Transverse colon (tissue), 4 donors: ENCODE results near the gene HERC4. TPM values are rescaled to one million over a fixed set of nuclear protein-coding genes. Genes with fewer than 3 reads are reported as not detected.
"Not testable (repeated sequence)": the region's sequence is repeated elsewhere in the genome, so short reads cannot be mapped to it uniquely, and the experiment has no call there.

Experiments used
- DNase-seq: peaks from one replicate; pipeline ENCODE4 v3.0.0-alpha.2; 2019
- H3K27ac ChIP-seq, 4 donors: fragments of 200-600 bp; sonication (generic); 2 replicates each; pipeline ENCODE4 v1.5.1; 2016 to 2018; ENCODE audit warnings: inconsistent platforms in 4 of 4
- H3K27me3 ChIP-seq: fragments of 200-600 bp; sonication (generic); 2 replicates; pipeline ENCODE4 v1.5.1; 2017; ENCODE audit warnings: inconsistent platforms
- H3K36me3 ChIP-seq, 4 donors: fragments of 200-600 bp; sonication (generic); 2 replicates each; pipeline ENCODE4 v1.5.1; 2017 to 2019; ENCODE audit warnings: inconsistent platforms in 4 of 4
- H3K4me1 ChIP-seq, 4 donors: fragments of 200-600 bp; sonication (generic); 2 replicates each; pipeline ENCODE4 v1.5.1; 2017 to 2020; ENCODE audit warnings: inconsistent platforms in 4 of 4
- H3K4me3 ChIP-seq, 4 donors: fragments of 200-600 bp; sonication (generic); 1 replicate in 1 of 4; 2 replicates in 3 of 4; pipeline versions ENCODE4 v1.5.1 to v1.6.1; 2017 to 2019; ENCODE audit warnings: inconsistent platforms in 4 of 4
- H3K9me3 ChIP-seq, 2 donors: fragments of 200-600 bp; sonication (generic); 2 replicates each; pipeline ENCODE4 v1.5.1; 2017 to 2019; ENCODE audit warnings: inconsistent platforms in 2 of 2
- EP300 ChIP-seq: sonication (generic); formaldehyde crosslinking; IDR thresholded peaks from one replicate; pipeline ENCODE4 v1.6.1; 2017; ENCODE audit warnings: antibody characterized with exemption, low read depth
- POLR2A ChIP-seq: fragments of 450-650 bp; IDR thresholded peaks from one replicate; pipeline ENCODE4 v1.6.1; 2016; ENCODE audit warnings: antibody characterized with exemption, mild to moderate bottlenecking, moderate library complexity
- POLR2AphosphoS5 ChIP-seq, 3 donors: sonication (generic); formaldehyde crosslinking; IDR thresholded peaks; one replicate each; pipeline ENCODE4 v1.6.1; 2016; ENCODE audit warnings: antibody characterized with exemption in 3 of 3
- WGBS, 2 donors: methylation state at CpG; one replicate each; pipeline ENCODE4 v1.1.5; 2018; ENCODE audit warnings: low coverage in 1 of 2; 5-methylcytosine and 5-hydroxymethylcytosine counted together
- in situ Hi-C, 4 donors: fragments of 200-750 bp; cut with MboI; loops; one replicate each; pipeline versions ENCODE4 v1.15.0 to v1.15.1; 2017; ENCODE audit warnings: low sequenced_read_pairs in 3 of 4, low pct_ligation_motif_present in 1 of 4, low pct_unique_long_range_greater_than_20kb in 1 of 4
- intact Hi-C: fragments of 100-400 bp; cut with DNase I; formaldehyde crosslinking; loops from one replicate; pipeline ENCODE4 v1.15.1; 2023; ENCODE audit warnings: low total_unique reads
- total RNA-seq, 4 donors: library from RNA; depleted of rRNA; stranded (reverse); fragments of >200 nt; gene quantifications; one replicate each; pipeline ENCODE4 v1.1.0, GENCODE V29; 2016
- TF ChIP-seq, protein P1 (sequence below), 5 experiments: fragments of 200-600 bp in 3 of 5; fragments of 450-650 bp in 2 of 5; sonication (generic) in 3 of 5; IDR thresholded peaks; 1 replicate in 2 of 5; 2 replicates in 3 of 5; pipeline ENCODE4 v1.5.1; 2016 to 2017; ENCODE audit warnings: antibody characterized with exemption in 5 of 5, inconsistent platforms in 3 of 5, mild to moderate bottlenecking in 2 of 5, moderate library complexity in 1 of 5

The HERC4 gene
- total RNA-seq, 4 donors from 2014 or later: 32.0 to 154 (median 105) TPM

DNA sequence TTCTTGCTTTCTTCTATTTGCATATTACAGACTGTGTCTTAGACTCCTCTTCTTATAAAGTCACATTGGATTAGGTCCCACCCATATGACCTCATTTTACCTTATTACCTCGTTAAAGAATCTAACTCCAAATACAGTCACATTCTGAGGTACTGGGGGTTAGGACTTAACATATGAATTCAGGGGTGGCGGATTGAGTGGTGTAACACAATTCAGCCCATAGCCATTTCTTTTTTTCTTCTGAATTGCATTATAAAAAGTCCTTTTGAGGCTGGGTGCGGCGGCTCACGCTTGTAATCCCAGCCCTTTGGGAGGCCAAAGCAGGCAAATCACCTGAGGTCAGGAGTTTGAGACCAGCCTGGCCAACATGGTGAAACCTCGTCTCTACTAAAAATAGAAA is 6.8 kb upstream of the HERC4 start:
- no peak overlapping the region for H3K4me3 ChIP-seq
- H3K4me1 ChIP-seq: no peaks in the 10 kb centered on the region
- H3K27me3 ChIP-seq: no peaks in the 10 kb centered on the region
- TF ChIP-seq POLR2AphosphoS5 (IDR thresholded peaks at IDR 0.05) (no peak), POLR2A (no peak), EP300 (no peak)
- TF ChIP-seq, protein P1, sequence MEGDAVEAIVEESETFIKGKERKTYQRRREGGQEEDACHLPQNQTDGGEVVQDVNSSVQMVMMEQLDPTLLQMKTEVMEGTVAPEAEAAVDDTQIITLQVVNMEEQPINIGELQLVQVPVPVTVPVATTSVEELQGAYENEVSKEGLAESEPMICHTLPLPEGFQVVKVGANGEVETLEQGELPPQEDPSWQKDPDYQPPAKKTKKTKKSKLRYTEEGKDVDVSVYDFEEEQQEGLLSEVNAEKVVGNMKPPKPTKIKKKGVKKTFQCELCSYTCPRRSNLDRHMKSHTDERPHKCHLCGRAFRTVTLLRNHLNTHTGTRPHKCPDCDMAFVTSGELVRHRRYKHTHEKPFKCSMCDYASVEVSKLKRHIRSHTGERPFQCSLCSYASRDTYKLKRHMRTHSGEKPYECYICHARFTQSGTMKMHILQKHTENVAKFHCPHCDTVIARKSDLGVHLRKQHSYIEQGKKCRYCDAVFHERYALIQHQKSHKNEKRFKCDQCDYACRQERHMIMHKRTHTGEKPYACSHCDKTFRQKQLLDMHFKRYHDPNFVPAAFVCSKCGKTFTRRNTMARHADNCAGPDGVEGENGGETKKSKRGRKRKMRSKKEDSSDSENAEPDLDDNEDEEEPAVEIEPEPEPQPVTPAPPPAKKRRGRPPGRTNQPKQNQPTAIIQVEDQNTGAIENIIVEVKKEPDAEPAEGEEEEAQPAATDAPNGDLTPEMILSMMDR (IDR thresholded peaks at IDR 0.05): no peak
- DNase-seq: no peak
- intact Hi-C loops: no loop called here
- no peak overlapping the region for H3K27ac ChIP-seq
- no peaks in the 10 kb centered on the region for H3K36me3 ChIP-seq
- in situ Hi-C loops: no loop called here
- no peaks in the 10 kb centered on the region for H3K9me3 ChIP-seq
- WGBS, 2 donors: 64 to 84% methylated on average over 2 to 6 of the region's 6 CpGs

DNA sequence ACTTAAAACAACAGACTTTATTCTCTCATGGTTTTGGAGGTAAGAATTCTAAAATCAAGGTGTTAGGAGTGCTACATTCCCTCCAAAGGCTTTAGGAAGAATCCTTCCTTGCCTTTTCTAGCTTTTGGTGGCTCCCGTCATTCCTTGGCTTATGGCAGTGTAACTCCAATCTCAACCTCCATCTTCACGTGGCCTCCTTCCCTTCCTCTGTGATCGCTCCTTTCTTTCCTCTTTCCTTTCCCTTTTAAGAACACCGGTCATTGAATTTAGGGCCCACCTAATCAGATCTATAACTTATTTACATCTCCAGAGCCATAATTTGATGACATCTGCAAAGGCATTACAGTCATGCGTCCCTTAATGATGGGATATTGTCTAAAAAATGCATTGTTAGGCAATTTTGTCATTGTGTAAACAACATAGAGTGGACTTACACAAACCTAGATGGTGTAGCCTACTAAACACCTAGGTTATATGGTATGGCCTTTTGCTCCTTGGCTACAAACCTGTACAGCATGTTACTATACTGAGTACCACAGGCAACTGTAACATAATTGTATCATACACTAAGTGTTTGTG is 5.9 kb upstream of the HERC4 start:
- in situ Hi-C loops: no loop called here

DNA sequence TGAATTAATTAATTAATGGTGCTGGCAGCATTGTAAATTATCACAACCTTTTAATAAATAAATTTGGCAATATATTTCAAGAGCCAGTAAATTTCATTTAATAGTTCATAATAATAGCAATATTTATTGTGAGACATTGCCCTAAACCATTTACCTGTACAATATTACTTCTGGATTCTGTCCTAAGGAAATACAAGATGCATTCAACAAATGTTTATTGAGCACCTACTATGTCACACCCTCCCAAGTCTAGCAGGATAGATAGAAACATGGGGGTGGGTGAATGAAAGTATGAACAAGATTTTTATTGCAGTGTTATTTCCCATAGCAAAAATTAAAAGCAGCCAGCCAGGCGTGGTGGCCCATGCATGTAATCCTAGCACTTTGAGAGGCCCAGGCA is 4.4 kb upstream of the HERC4 start:
- Histone ChIP-seq H3K27ac (no peak overlapping the region), H3K4me1 (peaks cover 0 to 5% (median 4%) of the 10 kb centered on the region in 4 donors), H3K27me3 (no peaks in the 10 kb centered on the region), H3K9me3 (no peaks in the 10 kb centered on the region), H3K36me3 (no peaks in the 10 kb centered on the region), H3K4me3 (no peak overlapping the region)
- DNase-seq: no peak
- WGBS, 2 donors: 90 to 100% methylated on average over 1 of the region's 1 CpG
- intact Hi-C loops: no loop called here
- in situ Hi-C loops: no loop called here
- TF ChIP-seq POLR2AphosphoS5 (IDR thresholded peaks at IDR 0.05) (no peak), EP300 (no peak), POLR2A (no peak)
- TF ChIP-seq, protein P1 (IDR thresholded peaks at IDR 0.05): no peak

More for the DNA sequence above, 5.9 kb upstream of the HERC4 start:
- TF ChIP-seq EP300 (no peak), POLR2AphosphoS5 (IDR thresholded peaks at IDR 0.05) (no peak), POLR2A (no peak)
- TF ChIP-seq, protein P1 (IDR thresholded peaks at IDR 0.05): no peak
- Histone ChIP-seq H3K4me3 (no peak overlapping the region), H3K4me1 (no peaks in the 10 kb centered on the region), H3K27ac (no peak overlapping the region), H3K27me3 (no peaks in the 10 kb centered on the region), H3K9me3 (no peaks in the 10 kb centered on the region), H3K36me3 (no peaks in the 10 kb centered on the region)
- 74 to 75% methylated on average over 5 of the region's 5 CpGs for WGBS, 2 donors
- no peak for DNase-seq
- intact Hi-C loops: no loop called here

DNA sequence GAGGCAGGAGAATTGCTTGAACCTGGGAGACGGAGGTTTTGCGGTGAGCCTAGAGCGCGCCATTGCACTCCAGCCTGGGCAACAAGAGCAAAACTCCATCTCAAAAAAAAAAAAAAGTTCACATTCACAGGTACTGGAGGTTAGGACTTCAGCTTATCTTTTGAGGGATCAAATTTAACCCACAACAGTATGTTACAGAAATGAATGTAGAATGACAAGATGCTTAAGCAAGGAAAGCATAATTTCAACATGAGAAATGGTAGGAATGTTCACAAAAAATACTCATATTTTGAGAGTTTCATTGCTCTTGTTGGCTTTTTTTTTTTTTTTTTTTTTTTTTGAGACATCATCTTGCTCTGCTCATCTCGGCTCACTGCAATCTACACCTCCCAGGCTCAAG is 1.9 kb upstream of the HERC4 start:
- 96 to 100% methylated on average over 4 to 5 of the region's 5 CpGs for WGBS, 2 donors
- in situ Hi-C loops (no loop called here), intact Hi-C loops (no loop called here)
- DNase-seq: no peak
- no peaks in the 10 kb centered on the region for H3K9me3 ChIP-seq
- H3K4me1 ChIP-seq: peaks cover 11 to 25% (median 24%) of the 10 kb centered on the region in 4 donors
- no peaks in the 10 kb centered on the region for H3K27me3 ChIP-seq
- H3K27ac ChIP-seq: no peak overlapping the region
- TF ChIP-seq EP300: no peak
- TF ChIP-seq POLR2AphosphoS5 (IDR thresholded peaks at IDR 0.05): no peak
- TF ChIP-seq, protein P1 (IDR thresholded peaks at IDR 0.05): no peak
- no peak for TF ChIP-seq POLR2A
- H3K4me3 ChIP-seq: no peak overlapping the region
- no peaks in the 10 kb centered on the region for H3K36me3 ChIP-seq

DNA sequence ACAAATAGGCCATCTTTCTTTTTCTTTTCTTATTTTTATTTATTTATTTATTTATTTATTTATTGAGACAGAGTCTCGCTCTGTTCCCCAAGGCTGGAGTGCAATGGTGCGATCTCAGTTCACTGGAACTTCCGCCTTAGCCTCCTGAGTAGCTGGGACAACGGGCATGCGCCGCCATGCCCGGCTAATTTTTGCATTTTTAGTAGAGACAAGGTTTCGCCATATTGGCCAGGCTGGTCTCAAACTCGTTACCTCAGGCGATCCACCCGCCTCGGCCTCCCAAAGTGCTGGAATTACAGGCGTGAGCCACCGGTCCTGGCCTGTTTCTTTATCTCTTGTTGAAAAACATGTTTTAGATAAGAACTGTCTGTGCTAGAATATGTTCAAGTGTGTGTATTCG is 998 bp upstream of the HERC4 start:
- H3K27ac ChIP-seq, intact Hi-C loops, in situ Hi-C loops, H3K27me3 ChIP-seq, H3K9me3 ChIP-seq, DNase-seq, H3K36me3 ChIP-seq, H3K4me3 ChIP-seq: not testable (repeated sequence)
- H3K4me1 ChIP-seq: peaks cover 11 to 34% (median 26%) of the 10 kb centered on the region in 4 donors
- WGBS, 2 donors: 96 to 97% methylated on average over 11 to 15 of the region's 15 CpGs
